ENCODE data around the gene LRRC8D. TPM values are rescaled to one million over a fixed set of nuclear protein-coding genes. Genes with fewer than 3 reads are reported as not detected.
A peak's percentile ranks its signal among the peaks of the same experiment; 100 is the strongest.

The LRRC8D gene
- total RNA-seq, 1 donor from 2014 or later, result 42.1 TPM

GRCh38 chr1:89935235-89935634 lies 114.4 kb downstream of the LRRC8D start:
- Mint-ChIP-seq H3K36me3 (ENCODE audit: insufficient read depth) (peaks cover 31% of the 10 kb centered on the region), H3K9me3 (ENCODE audit: low read depth) (peaks cover 3% of the 10 kb centered on the region), H3K4me3 (ENCODE audit: low read depth) (no peak overlapping the region), H3K27ac (no peak overlapping the region), H3K27me3 (no peaks in the 10 kb centered on the region), H3K4me1 (ENCODE audit: low read depth) (peaks cover 18% of the 10 kb centered on the region)
- DNase-seq (ENCODE audit: low spot score, unreplicated experiment), result no peak
- TF ChIP-seq CTCF (IDR thresholded peaks at IDR 0.05; ENCODE audit: unreplicated experiment), result no peak

GRCh38 chr1:89936694-89937093 lies 115.9 kb downstream of the LRRC8D start:
- TF ChIP-seq CTCF (IDR thresholded peaks at IDR 0.05; ENCODE audit: unreplicated experiment), result no peak
- no peak overlapping the region for H3K4me3 Mint-ChIP-seq (ENCODE audit: low read depth)
- peaks cover 29% of the 10 kb centered on the region for H3K36me3 Mint-ChIP-seq (ENCODE audit: insufficient read depth)
- DNase-seq (ENCODE audit: low spot score, unreplicated experiment), result no peak
- H3K9me3 Mint-ChIP-seq (ENCODE audit: low read depth), result peaks cover 3% of the 10 kb centered on the region
- H3K27me3 Mint-ChIP-seq, result no peaks in the 10 kb centered on the region
- H3K27ac Mint-ChIP-seq, result no peak overlapping the region
- H3K4me1 Mint-ChIP-seq (ENCODE audit: low read depth), result peaks cover 15% of the 10 kb centered on the region

GRCh38 chr1:89938171-89939055 lies 117.6 kb downstream of the LRRC8D start:
- DNase-seq (ENCODE audit: low spot score, unreplicated experiment), result no peak
- H3K27me3 Mint-ChIP-seq, result no peaks in the 10 kb centered on the region
- peaks cover 16% of the 10 kb centered on the region for H3K36me3 Mint-ChIP-seq (ENCODE audit: insufficient read depth)
- H3K4me1 Mint-ChIP-seq (ENCODE audit: low read depth), result peaks cover 17% of the 10 kb centered on the region
- no peak overlapping the region for H3K4me3 Mint-ChIP-seq (ENCODE audit: low read depth)
- no peaks in the 10 kb centered on the region for H3K9me3 Mint-ChIP-seq (ENCODE audit: low read depth)
- H3K27ac Mint-ChIP-seq, result peak overlapping the region; percentile 56
- no peak for TF ChIP-seq CTCF (IDR thresholded peaks at IDR 0.05; ENCODE audit: unreplicated experiment)

GRCh38 chr1:89939059-89939570 lies 118.3 kb downstream of the LRRC8D start:
- TF ChIP-seq CTCF (IDR thresholded peaks at IDR 0.05; ENCODE audit: unreplicated experiment), result no peak
- Mint-ChIP-seq H3K4me3 (ENCODE audit: low read depth) (no peak overlapping the region), H3K4me1 (ENCODE audit: low read depth) (peaks cover 23% of the 10 kb centered on the region), H3K36me3 (ENCODE audit: insufficient read depth) (peaks cover 9% of the 10 kb centered on the region), H3K27me3 (no peaks in the 10 kb centered on the region), H3K9me3 (ENCODE audit: low read depth) (no peaks in the 10 kb centered on the region), H3K27ac (peak overlapping the region; percentile 73)
- DNase-seq (ENCODE audit: low spot score, unreplicated experiment), result no peak

- Mint-ChIP-seq H3K27me3 (no peaks in the 10 kb centered on the region), H3K4me3 (ENCODE audit: low read depth) (no peak overlapping the region), H3K27ac (peak overlapping the region; percentile 73), H3K4me1 (ENCODE audit: low read depth) (peaks cover 26% of the 10 kb centered on the region), H3K9me3 (ENCODE audit: low read depth) (no peaks in the 10 kb centered on the region), H3K36me3 (ENCODE audit: insufficient read depth) (peaks cover 4% of the 10 kb centered on the region)
- no peak for TF ChIP-seq CTCF (IDR thresholded peaks at IDR 0.05; ENCODE audit: unreplicated experiment)
- DNase-seq (ENCODE audit: low spot score, unreplicated experiment), result no peak
These were observed 119.0 kb downstream of the LRRC8D start for GRCh38 chr1:89939693-89940438.

All from progenitor cell of endocrine pancreas (in vitro differentiated cells).